ENCODE results near the gene DTX4.

DNA sequence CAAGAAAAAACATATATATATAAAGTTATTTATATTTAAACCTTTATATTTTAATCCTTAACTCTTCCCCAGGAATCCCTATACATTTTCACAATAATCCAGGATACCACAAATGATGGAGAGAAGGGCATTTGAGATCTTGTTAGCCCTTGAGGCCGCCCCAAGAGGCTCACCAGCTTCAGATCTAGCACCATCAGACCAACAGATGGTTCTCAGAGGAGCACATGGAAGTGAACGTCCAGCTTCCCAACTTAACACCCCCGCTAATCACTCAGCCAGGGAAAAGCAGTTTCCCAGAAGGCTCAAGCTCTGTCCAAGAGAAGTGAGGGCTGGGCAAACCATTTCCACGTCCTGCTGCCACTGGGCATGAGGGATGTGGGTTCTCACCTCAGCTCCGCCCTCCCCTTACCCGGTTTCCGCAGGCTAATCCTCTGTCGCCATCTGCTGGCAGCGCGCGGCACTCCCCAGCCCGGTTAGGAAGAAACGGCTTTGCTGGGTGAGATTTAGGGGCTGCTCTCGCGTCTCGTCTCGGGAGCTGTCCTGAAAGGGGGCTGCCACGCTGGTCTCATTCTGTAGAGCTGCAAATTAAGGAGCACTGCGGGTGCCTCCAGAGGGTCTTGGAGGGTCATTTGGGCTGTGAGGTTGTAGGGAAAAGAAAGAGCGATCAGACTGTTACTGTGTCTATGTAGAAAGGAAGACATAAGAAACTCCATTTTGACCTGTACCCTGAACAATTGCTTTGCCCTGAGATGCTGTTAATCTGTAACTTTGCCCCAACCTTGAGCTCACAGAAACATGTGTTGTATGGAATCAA, 36.1 kb upstream of the DTX4 start:
- TF ChIP-seq, protein P1, sequence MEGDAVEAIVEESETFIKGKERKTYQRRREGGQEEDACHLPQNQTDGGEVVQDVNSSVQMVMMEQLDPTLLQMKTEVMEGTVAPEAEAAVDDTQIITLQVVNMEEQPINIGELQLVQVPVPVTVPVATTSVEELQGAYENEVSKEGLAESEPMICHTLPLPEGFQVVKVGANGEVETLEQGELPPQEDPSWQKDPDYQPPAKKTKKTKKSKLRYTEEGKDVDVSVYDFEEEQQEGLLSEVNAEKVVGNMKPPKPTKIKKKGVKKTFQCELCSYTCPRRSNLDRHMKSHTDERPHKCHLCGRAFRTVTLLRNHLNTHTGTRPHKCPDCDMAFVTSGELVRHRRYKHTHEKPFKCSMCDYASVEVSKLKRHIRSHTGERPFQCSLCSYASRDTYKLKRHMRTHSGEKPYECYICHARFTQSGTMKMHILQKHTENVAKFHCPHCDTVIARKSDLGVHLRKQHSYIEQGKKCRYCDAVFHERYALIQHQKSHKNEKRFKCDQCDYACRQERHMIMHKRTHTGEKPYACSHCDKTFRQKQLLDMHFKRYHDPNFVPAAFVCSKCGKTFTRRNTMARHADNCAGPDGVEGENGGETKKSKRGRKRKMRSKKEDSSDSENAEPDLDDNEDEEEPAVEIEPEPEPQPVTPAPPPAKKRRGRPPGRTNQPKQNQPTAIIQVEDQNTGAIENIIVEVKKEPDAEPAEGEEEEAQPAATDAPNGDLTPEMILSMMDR (IDR thresholded peaks at IDR 0.05; ENCODE audit: insufficient read depth, low read length, poor library complexity, severe bottlenecking) = peak; percentile 94
- TF ChIP-seq EZH2phosphoT487 (conservative IDR thresholded peaks at IDR 0.05; ENCODE audit: low read length) = no peak

All from SU-DHL-6 (cell line).